COR-L47 (cell line): ENCODE measurements around the gene ITGBL1.

Experiments
- DNase-seq: peaks from one replicate; lab custom pipeline; 2025; lab: John Stamatoyannopoulos, UW

The ITGBL1 gene

GRCh38 chr13:101567841-101568240 lies 115.4 kb downstream of the ITGBL1 start:
- no peak for DNase-seq

- DNase-seq, result no peak
These were observed 117.3 kb downstream of the ITGBL1 start for GRCh38 chr13:101569807-101570206.

DNA sequence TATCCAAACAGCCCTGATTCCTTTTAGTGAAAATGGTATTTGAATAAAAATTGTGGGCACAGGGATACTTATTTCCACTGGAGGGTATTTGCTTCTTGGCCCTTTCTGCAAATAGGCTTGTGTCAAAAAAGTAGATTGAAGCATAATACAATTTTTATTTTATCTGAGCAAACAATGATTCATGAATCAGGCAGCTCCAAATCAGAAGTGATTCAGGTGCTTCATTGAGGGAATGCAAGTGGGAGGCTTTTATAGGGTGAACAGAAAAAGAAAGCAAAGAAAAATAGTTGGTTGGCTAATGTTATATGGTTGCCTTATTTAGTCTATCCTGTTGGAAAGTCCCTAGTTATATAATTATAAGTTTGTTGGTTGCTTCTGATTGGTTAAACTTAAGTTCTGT lies 117.9 kb downstream of the ITGBL1 start:
- no peak for DNase-seq

- no peak for DNase-seq
These were observed 120.0 kb downstream of the ITGBL1 start for GRCh38 chr13:101572456-101572855.

DNA sequence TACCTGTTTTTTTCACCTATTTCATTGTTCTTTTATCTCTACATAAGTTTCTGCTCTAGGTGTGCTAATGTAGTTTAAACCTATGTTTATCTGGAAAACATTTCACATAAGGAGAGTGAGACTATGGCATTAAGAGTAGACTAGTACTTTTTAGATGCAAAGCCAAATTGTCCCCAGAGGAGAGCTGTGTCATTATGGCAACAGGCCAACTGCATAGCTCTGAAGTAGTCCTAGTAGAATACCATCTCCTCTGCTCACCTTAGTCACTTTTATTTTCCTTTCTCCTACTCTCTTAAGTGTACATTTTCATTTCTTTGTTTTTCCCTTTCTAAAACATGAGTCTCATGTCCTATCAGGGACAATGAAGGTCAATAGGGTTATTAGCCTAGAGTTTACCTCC lies 123.1 kb downstream of the ITGBL1 start:
- no peak for DNase-seq

DNA sequence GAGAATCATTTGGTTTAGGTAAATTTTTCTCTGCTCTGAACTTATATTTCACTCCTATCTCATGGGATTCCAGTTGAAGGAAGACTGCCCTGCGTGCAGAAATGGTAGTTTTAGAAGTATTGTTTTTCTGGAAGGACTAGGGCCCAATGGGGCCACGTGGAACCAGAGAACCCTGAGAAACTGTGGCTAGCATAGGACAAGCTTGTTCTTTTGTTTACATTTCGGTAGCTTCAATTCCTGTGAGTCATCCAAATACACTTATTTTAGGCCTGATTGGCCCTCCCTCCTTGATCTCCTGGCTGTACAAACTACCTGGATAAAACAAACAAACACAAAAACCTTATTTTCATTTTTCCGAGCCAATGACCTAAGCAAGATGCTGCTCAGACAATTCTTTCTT lies 124.0 kb downstream of the ITGBL1 start:
- no peak for DNase-seq

DNA sequence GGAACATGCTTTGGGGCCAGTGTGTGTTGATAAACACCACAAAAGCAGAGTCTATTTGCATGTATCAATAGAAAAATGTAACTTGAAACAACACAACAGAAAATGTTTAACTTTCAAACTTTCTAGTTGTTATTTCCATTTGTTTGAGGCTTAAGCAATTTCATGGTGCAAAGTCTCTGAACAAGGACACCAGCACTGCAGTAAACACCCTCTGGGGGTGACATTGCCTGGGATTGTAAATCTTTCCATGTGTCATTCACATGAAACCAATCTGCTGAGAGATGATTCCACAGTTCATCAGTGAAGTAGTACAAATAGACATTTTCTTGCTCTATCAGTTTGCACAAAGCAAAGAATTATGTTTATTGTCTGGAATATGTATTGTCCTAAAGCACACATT lies 124.5 kb downstream of the ITGBL1 start:
- no peak for DNase-seq

DNA sequence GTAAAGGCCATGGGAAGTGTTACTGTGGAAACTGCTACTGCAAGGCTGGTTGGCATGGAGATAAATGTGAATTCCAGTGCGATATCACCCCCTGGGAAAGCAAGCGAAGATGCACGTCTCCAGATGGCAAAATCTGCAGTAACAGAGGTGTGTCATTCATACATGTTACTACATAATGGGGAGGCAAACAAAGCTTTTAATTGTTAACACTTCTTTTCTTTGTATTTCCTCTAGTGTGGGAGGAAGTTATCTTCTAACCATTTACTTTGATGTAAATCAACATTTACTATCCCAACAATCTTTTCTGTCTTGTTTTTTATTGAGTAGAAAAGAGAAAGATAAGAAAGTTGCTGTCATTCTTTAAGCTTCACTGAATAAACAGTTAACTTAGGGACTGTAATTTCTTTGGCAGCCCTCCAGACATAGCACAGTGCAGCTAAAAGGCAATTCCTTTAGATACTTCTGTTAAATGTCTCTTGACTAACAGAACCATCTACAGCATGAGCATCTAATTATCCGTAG lies 126.9 kb downstream of the ITGBL1 start:
- DNase-seq, result peak; percentile 71

DNA sequence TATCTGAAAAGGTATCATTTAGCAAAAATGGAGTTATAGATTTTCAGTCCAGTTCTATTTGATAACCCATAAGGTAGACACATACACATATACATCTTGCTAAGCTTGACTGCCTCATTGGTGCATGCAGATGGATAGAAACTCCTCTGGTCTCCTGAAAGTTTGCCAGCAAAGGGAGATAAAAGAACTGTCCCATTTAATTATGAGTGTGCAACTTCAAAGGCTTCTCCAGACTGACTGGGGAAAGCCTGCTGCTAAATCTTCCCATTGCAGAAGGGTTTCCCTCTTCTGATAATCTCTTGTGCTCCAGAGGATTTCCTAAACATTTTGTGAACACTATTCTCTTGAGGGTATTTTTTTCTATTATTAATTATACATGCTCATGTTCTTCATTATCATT lies 131.9 kb downstream of the ITGBL1 start:
- DNase-seq, result no peak

DNA sequence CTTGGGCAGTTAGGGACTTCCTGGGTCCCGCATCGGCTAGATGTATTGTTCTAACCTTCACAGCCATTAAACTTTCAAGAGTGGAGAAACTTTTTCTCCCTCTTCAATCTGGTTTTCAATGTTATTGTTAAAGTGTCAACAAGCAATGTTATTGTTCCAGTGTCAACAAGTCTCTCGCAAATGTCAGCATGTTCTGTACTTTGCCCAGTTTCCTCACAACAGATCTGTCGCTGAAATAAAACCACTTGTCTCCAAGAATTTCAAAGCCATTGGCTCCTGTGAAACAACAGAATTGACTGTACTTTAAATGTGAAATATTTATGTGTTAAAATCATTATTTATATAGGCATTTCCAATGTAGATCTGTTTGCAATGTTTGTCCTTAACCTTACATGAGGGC lies 138.0 kb downstream of the ITGBL1 start:
- DNase-seq, result no peak

DNA sequence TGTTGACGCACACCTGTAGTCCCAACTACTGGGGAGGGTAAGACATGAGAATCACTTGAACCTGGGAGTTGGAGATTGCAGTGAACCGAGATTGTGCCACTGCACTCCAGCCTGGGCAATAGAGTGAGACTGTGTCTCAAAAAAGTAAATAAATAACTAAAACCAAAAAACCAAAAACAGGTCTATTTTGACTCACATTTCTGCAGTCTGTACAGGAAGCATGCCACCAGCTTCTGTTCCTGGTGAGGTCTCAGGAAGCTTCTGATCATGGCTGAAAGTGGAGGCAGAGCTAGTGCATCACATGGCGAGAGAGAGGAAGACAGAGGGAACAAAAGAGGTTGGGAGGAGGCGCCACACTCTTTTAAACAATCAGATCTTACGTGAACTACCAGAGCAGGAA lies 142.5 kb downstream of the ITGBL1 start:
- no peak for DNase-seq

- no peak for DNase-seq
These were observed 144.3 kb downstream of the ITGBL1 start for GRCh38 chr13:101596803-101597202.

DNA sequence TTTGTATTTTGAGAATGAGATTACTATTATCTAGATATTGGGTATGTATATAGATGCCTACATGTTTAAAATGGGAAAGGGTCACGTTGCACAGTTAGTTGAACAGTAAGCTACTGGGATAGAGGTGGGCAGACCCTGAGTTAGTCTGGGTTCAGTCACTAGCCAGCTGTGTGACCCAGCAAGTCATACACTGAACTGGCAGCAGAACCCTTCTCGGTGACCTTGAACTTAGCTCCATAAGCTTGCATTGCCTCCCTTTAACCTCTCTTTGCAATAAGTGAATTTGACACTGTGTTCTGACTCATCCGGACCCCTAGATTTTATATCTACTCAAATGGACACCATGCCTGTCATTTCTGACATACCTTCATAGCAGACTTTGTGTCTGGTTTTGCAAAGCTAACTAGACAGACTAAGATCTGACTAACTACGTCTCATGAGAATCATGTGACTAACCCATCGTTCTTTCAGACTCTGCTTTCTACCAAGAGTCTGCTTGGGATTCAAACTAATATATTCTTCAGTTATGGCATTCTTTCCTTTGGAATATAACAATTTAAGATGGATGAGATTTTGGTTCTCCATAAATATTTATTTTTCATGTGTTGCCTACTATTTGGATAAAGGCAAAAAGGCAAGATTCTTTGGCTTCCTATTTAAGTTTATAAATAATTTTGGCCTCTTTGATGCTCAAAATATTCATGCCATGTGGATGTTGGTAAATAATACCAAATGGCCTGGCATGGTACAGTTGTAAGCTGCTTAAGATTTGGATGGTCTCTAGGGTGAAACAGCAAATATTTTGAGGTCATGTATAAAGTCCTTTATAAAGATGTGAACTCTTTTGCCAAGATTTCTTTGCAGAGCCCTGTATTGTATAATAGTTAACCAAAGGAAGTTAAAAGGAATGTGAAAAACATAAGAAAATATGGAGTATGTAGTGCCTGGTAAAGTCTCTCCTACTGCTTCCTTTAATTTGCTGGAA lies 159.3 kb downstream of the ITGBL1 start:
- DNase-seq, result no peak

DNA sequence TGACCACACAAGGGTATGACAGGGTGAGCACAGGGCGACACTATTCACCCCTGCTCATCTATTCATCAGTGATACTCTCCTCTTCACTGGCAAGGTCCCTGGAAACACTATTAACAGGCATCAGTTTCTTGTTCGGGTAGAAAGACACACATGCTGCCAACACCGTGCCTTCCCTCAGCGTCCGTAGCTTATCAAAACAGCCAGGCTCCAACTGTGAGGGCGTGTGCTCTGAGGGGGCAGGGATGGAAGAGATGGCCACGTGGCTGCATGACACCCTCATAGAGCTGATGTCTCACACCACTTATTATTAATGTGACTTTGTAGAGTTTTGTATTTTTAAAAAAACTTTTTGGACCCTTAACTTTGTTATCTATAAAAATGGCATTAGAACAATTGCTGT lies 160.3 kb downstream of the ITGBL1 start:
- DNase-seq, result no peak

- no peak for DNase-seq
These were observed 162.0 kb downstream of the ITGBL1 start for GRCh38 chr13:101614491-101614890.

- DNase-seq, result no peak
These were observed 166.1 kb downstream of the ITGBL1 start for GRCh38 chr13:101618440-101619187.

- no peak for DNase-seq
These were observed 168.6 kb downstream of the ITGBL1 start for GRCh38 chr13:101621099-101621498.

DNA sequence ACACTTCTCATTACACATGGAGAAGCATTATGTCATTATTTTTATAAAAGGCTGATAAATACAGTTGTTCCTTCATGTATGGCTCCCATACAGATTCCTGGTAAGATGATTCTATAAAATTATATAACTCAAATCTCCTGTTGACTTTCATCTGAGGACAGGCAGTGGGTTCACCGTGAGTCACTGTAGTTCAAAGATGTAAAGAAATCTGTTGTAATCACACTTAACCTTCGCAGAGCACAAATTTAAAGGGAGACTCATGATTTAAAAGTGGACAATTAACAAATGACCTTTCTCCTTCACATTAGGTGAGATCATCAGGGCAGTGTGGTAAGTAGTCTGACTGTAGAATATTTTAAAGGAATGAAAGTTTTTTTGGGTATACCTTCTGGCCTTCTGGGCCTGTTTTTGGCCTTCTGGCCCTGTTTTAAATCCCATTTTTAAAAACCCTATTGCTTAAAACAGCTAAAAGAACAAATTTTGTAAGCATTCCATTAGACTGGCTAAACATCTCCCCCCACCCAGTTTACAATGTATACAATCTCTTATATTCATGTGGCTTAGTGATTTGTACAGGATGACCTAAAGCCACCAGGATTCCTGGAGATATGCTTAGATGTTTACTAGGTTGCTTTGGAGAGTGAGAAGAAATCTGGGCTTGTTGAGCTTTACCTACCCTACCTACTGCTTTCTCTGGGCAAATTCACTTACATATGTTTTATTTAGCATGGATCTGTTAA lies 171.2 kb downstream of the ITGBL1 start:
- DNase-seq, result no peak

GRCh38 chr13:101624210-101624922 lies 171.9 kb downstream of the ITGBL1 start:
- DNase-seq, result peak; percentile 75

DNA sequence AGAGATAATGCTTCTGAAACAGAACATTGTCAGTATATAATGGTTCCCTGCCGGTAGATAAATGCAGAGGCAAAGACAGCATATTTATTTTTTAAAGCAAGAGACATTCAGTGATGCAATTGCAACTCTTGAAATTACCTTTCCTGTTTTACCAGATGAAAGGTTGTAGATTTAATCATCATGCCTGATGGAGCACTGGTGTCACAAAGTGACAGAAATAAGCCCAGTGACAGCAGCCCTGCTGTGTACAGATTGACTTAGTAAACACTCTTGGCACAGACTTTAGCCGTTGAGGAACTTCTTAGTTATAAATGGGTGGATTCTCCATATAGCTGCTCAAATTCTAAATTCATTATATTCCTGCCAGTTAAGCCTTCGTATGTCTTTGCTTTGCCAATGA lies 172.5 kb downstream of the ITGBL1 start:
- peak; percentile 26 for DNase-seq

DNA sequence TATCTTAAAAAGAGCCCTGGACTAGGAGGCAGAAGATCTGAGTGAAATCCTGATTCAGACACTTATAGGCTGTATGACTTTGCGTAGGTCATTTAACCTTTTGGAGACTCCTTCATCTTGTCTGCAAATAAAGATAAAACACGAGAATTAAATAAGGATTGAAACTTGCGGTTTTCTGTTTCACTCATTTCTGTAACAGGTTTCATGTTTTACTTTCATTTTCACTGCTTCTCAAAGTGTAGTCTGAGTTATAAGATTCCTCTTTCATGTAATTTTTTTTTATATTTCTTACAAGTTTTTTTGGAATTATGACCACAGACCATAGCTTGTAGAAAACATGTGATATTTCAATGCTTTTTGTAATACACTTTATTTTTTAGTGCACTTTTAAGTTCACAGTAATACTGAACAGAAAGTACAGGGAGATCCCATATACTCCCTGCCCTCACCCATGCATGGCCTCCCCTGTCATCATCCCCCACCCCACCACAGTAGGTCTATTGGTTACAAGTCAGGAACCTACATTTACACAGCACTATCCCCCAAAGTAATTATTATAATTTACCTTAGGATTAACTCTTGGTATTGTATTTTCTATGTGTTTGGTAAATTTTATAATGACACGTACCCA lies 174.6 kb downstream of the ITGBL1 start:
- no peak for DNase-seq
